ENCODE results near the gene TRMT1.

- TF ChIP-seq POLR2A (IDR thresholded peaks at IDR 0.05): no peak
- no peak for TF ChIP-seq CTCF (IDR thresholded peaks at IDR 0.05)
Observed at GRCh38 chr19:13112555-13112954, 4.0 kb downstream of the TRMT1 start.

Measured in gastroesophageal sphincter (tissue), 3 donors.